ENCODE data around the gene ZAP70.

DNA sequence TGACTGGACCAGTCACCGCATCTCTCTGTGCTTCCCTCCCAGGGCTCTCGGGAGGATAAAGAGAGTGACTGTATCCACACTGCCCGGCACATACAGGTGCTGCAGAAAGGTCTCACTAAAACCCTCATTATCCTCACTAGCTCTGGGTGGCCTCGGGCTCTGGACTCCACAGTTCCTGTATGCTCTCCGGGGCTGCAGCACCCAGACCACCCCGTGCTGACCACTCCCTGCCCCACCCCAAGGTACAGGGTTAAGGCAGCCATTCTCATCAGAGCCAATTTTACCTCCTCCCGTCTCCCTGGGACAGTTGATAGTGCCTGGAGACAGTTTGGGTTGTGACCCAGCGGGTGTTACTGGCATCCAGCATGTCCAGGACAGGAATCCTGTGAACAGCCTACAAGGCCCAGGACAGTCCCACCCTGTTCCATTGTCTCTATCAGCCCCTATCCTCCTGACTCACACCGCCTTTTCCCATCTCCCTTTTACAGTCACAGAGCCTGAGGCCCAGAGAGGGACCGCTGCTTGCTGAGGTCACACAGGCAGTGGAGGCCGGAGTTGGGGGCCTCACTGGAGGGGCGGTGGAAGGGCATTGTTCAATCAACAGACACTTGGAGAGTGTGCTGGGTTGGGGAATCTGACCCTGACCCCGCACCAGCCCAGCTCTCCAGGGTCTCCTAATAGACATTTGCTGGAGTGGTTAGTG, 1.7 kb downstream of the ZAP70 start:
- TF ChIP-seq POLR2A (IDR thresholded peaks at IDR 0.05; ENCODE audit: low read length) (no peak), GATA1 (IDR thresholded peaks at IDR 0.05; ENCODE audit: low read depth, low read length) (no peak)
